Naive B cell (primary cell): ENCODE measurements around the gene SAE1. TPM values are rescaled to one million over a fixed set of nuclear protein-coding genes. Genes with fewer than 3 reads are reported as not detected.

Experiments used
- ATAC-seq, 2 donors: fragments of 150-1000 bp; cut with Tn5 transposase; 2 replicates each; pipeline ENCODE4 v1.10.0; 2021; ENCODE audit warnings: low read depth in 2 of 2, mild to moderate bottlenecking in 2 of 2, moderate library complexity in 2 of 2
- DNase-seq: peaks from one replicate; pipeline ENCODE4 v3.0.0; 2022
- H3K27ac Mint-ChIP-seq, 6 donors: one replicate each; pipeline ENCODE4 v1.8.0; 2020 to 2022; ENCODE audit warnings: mild to moderate bottlenecking in 6 of 6, mixed read lengths in 6 of 6, moderate library complexity in 5 of 6, inconsistent platforms in 2 of 6
- H3K27me3 Mint-ChIP-seq, 3 donors: one replicate each; pipeline ENCODE4 v1.8.0; 2021 to 2022; ENCODE audit warnings: mixed read lengths in 3 of 3, mild to moderate bottlenecking in 1 of 3
- H3K36me3 Mint-ChIP-seq, 2 donors: one replicate each; pipeline ENCODE4 v1.8.0; 2020 to 2022; ENCODE audit warnings: mixed read lengths in 2 of 2, inconsistent platforms in 1 of 2, mild to moderate bottlenecking in 1 of 2
- H3K4me1 Mint-ChIP-seq, 3 donors: one replicate each; pipeline ENCODE4 v1.8.0; 2020 to 2022; ENCODE audit warnings: mixed read lengths in 3 of 3, inconsistent platforms in 1 of 3, mild to moderate bottlenecking in 1 of 3, moderate library complexity in 1 of 3
- H3K4me3 Mint-ChIP-seq, 8 donors: one replicate each; pipeline ENCODE4 v1.8.0; 2020 to 2022; ENCODE audit warnings: mild to moderate bottlenecking in 8 of 8, mixed read lengths in 8 of 8, moderate library complexity in 8 of 8, inconsistent platforms in 2 of 8
- H3K9me3 Mint-ChIP-seq, 7 donors: one replicate each; pipeline ENCODE4 v1.8.0; 2020 to 2022; ENCODE audit warnings: mixed read lengths in 7 of 7, mild to moderate bottlenecking in 5 of 7, inconsistent platforms in 2 of 7, moderate library complexity in 1 of 7
- polyA plus RNA-seq, 6 donors: library from polyadenylated mRNA; unstranded; fragments of 300-500 nt; fragmentation: Illumina TruSeq; gene quantifications; one replicate each; pipeline ENCODE4 v1.2.3, GENCODE V29; 2021; ENCODE audit warnings: low read depth in 6 of 6

The SAE1 gene
- polyA plus RNA-seq, 6 donors from 2014 or later: 74.7 to 97.1 (median 78.9) TPM

DNA sequence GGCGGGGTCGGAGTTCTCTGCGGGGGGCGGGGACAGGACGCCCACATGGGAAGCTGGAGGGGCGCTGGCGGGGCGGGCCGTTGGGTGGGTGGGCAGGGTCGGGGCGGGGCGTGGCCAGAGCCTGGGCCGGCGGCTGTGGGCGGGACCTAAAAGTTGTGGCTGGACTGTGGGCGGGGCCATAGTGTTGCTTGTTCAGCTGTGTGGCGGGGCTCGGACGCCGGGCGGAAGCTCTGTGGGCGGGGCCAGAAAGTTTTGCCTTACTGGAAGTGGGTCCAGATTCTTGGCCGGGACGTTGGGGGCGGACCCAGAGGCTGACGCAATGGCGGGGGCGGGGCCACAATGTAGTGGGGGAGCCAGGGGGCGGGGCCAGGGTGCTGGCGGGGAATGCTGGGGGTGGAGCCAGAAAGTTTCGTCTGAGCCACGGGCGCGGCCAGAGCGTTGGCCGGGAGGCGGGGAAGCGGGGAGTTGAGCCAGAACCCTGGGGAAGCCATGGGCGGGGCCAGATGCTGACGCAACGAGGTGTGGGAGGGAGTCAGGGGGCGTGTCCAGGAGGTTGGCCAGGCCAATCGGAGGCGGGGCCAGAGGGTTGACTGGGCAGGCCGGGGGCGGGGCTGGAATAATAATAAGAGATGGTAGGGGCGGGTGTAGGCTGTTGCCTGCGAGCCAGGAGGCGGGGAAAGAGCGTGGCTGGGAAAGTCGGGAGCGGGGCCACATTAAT is 126.2 kb downstream of the SAE1 start:
- Mint-ChIP-seq H3K36me3 (peaks cover 0 to 31% of the 10 kb centered on the region in 2 donors), H3K4me3 (peak overlapping the region; percentile 85 to 98 (median 94)), H3K4me1 (peaks cover 36 to 52% (median 43%) of the 10 kb centered on the region in 3 donors), H3K27ac (peak overlapping the region; percentile 96 to 99 (median 99)), H3K27me3 (no peaks in the 10 kb centered on the region), H3K9me3 (peaks cover 0 to 3% (median 0%) of the 10 kb centered on the region in 7 donors)
- DNase-seq: peak; percentile 98
- peak; percentile 80 to 83 for ATAC-seq

GRCh38 chr19:47257411-47258169 is 127.0 kb downstream of the SAE1 start:
- Mint-ChIP-seq H3K27me3 (no peaks in the 10 kb centered on the region), H3K36me3 (peaks cover 0 to 31% of the 10 kb centered on the region in 2 donors), H3K9me3 (peaks cover 0 to 3% (median 0%) of the 10 kb centered on the region in 7 donors), H3K4me1 (peaks cover 41 to 57% (median 43%) of the 10 kb centered on the region in 3 donors), H3K27ac (peak overlapping the region; percentile 96 to 99 (median 99)), H3K4me3 (peak overlapping the region; percentile 85 to 98 (median 94))
- no peak for ATAC-seq
- no peak for DNase-seq

DNA sequence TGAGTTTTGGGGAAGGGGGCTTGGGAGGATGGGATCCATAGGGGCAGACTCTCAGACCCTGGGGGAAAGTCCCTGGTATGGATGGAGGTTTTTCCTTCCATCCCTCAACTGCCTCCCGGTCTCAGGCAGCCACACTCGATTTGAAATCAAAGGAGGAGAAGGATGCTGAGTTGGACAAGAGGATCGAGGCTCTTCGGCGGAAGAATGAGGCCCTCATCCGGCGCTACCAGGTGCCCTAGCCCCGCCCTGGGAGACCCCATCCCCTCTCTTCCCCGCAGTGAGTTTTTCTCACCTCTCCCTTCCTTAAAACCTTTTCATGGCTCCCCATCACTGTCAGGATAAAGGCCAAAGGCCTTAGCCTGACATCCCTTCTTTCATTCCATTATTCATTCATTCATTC is 127.8 kb downstream of the SAE1 start:
- DNase-seq: no peak
- Mint-ChIP-seq H3K27ac (peak overlapping the region in 3 of 6 donors; percentile 44 to 96 (median 79)), H3K4me1 (peaks cover 41 to 60% (median 43%) of the 10 kb centered on the region in 3 donors), H3K36me3 (peaks cover 0 to 31% of the 10 kb centered on the region in 2 donors), H3K27me3 (no peaks in the 10 kb centered on the region), H3K9me3 (peaks cover 0 to 3% (median 0%) of the 10 kb centered on the region in 7 donors), H3K4me3 (peak overlapping the region; percentile 13 to 98 (median 90))
- no peak for ATAC-seq

DNA sequence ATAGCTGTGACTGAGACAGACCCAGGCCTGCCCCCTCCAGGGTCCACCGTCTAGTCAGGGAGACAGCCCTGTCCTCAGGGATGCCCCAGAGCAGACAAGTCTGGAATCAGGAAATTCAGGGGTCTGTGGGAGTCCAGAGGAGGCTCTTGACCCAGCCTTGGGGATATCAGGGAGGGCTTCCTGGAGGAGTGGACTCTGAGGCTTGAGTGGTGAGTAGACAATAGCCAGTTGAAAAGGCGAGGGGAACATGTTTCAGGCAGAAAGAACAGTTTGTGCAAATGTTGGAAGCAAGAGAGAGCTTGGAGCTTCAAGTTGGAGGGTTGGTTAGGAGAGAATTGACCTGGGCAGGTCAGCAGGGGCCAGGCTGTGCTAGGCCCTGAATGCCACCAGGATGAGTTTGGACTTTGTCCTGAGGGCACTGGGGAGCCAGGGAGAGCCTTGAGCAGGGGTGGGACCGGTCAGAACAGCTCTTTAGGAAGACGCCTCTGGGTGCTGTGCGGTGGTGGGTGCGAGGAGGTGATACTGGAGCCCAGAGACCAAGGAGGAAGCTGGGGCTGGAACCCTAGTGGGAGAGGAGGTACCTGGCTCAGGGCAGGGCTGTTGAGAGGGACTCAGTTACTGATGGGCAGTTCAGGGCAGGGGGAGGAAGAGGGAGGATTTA is 128.4 kb downstream of the SAE1 start:
- Mint-ChIP-seq H3K27me3 (no peaks in the 10 kb centered on the region), H3K9me3 (peaks cover 0 to 3% (median 0%) of the 10 kb centered on the region in 7 donors), H3K4me3 (peak overlapping the region; percentile 13 to 98 (median 83)), H3K36me3 (peaks cover under 1 to 31% of the 10 kb centered on the region in 2 donors), H3K4me1 (peaks cover 41 to 58% (median 43%) of the 10 kb centered on the region in 3 donors), H3K27ac (peak overlapping the region in 3 of 6 donors; percentile 67 to 79 (median 78))
- ATAC-seq (no peak), DNase-seq (no peak)

Other genes starting within 250 kb of the SAE1 start
- gene NPAS1, start 111.0 kb upstream of the SAE1 start, polyA plus RNA-seq: under 1 TPM in 4 of 6 donors, not detected in 2; 0.19 to 0.61 (median 0.40) TPM
- 100 to 1,000 TPM in 5 of 6 donors, 10 to 100 TPM in 1; 84.6 to 148 (median 123) TPM for gene TMEM160, start 82.2 kb upstream of the SAE1 start, polyA plus RNA-seq
- 1 to 10 TPM in 5 of 6 donors, under 1 TPM in 1; 0.46 to 2.6 (median 1.6) TPM for gene ZC3H4, start 17.1 kb upstream of the SAE1 start, polyA plus RNA-seq
- 1 to 10 TPM in 2 of 6 donors, under 1 TPM in 4; 0.32 to 1.4 (median 0.70) TPM for gene BBC3, start 100.4 kb downstream of the SAE1 start, polyA plus RNA-seq
- gene CCDC9, start 125.7 kb downstream of the SAE1 start, polyA plus RNA-seq: 10 to 100 TPM in 2 of 6 donors, 1 to 10 TPM in 4; 7.8 to 13.2 (median 8.8) TPM
- 1 to 10 TPM; 3.9 to 7.7 (median 5.6) TPM for gene INAFM1, start 144.1 kb downstream of the SAE1 start, polyA plus RNA-seq
- gene C5AR1, start 179.0 kb downstream of the SAE1 start, polyA plus RNA-seq: under 1 TPM in 5 of 6 donors, not detected in 1; 0.16 to 0.95 (median 0.21) TPM
- gene C5AR2, start 201.3 kb downstream of the SAE1 start, polyA plus RNA-seq: not detected
- gene DHX34, start 218.5 kb downstream of the SAE1 start, polyA plus RNA-seq: 10 to 100 TPM in 1 of 6 donors, 1 to 10 TPM in 4, not detected in 1; 3.0 to 13.3 (median 4.1) TPM